Stimulated activated naive CD4-positive, alpha-beta T cell treated with Interleukin-2 at 50 U/mL for 16 hours (primary cell): ENCODE data around the gene CARD11.
"Not testable (repeated sequence)": the region's sequence is repeated elsewhere in the genome, so short reads cannot be mapped to it uniquely, and the experiment has no call there.

Experiments
- DNase-seq: peaks from one replicate; lab custom pipeline; 2025; lab: John Stamatoyannopoulos, UW

Gene CARD11

GRCh38 chr7:2924866-2925840 lies 118.5 kb downstream of the CARD11 start:
- no peak for DNase-seq

GRCh38 chr7:2923886-2924574 lies 119.6 kb downstream of the CARD11 start:
- DNase-seq = no peak

- no peak for DNase-seq
These were observed 120.3 kb downstream of the CARD11 start for GRCh38 chr7:2923291-2923781.

GRCh38 chr7:2922866-2923265 lies 120.8 kb downstream of the CARD11 start:
- DNase-seq = no peak

DNA sequence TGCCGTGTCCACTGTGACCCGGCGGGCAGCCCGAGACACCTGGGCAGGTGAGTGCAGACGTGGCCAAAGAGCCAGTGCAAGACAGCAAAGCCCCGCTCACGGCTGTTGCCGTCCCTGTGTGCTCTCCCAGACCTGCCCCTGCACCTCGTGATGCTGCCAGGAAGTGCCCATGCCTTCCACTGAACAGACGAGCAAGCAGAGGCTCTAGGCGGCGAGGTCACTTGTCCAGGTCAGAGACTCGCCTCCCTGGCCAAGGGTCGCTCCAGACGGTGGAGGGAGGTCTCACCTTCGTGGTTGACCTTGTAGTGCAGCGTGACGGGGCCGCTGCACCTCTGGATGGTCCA lies 121.3 kb downstream of the CARD11 start:
- DNase-seq = no peak

GRCh38 chr7:2921653-2922347 lies 121.9 kb downstream of the CARD11 start:
- DNase-seq = no peak

- DNase-seq = no peak
These were observed 122.6 kb downstream of the CARD11 start for GRCh38 chr7:2920956-2921652.

DNA sequence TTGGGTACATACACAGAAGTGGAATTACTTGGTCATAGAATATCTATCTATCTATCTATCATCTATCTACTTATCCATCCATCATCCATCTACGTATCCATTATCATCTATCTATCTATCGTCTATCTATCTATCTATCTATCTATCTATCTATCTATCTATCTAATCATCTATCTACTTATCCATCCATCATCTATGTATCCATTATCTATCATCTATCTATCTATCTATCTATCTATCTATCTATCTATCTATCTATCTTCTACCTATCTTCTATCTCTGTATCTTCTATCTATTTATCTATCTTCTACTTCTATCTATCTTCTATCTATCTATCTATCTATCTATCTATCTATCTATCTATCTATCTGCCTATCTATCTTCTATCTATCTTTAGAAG lies 123.2 kb downstream of the CARD11 start:
- DNase-seq = not testable (repeated sequence)

GRCh38 chr7:2920041-2920440 lies 123.6 kb downstream of the CARD11 start:
- no peak for DNase-seq

GRCh38 chr7:2919256-2919655 lies 124.4 kb downstream of the CARD11 start:
- no peak for DNase-seq

GRCh38 chr7:2918406-2918805 lies 125.3 kb downstream of the CARD11 start:
- no peak for DNase-seq

DNA sequence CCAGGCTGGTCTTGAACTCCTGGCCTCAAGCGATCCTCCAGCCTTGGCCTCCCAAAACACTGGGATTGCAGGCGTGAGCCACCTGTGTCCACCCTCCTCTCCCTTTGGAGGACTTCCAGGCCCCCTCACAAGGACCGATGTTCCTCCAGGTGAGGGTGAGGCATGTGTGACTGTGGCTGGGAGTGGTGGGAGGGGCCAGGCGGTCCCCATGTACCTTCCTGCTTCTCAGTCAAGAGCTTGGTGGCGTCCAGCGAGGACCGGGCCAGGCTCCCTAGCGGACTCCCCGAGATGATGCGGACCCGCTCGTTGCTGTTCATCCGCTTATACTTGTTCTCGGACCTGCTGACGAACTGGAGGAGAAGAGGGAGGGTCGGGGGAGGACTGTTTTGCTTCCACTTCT lies 128.6 kb downstream of the CARD11 start:
- DNase-seq = no peak

DNA sequence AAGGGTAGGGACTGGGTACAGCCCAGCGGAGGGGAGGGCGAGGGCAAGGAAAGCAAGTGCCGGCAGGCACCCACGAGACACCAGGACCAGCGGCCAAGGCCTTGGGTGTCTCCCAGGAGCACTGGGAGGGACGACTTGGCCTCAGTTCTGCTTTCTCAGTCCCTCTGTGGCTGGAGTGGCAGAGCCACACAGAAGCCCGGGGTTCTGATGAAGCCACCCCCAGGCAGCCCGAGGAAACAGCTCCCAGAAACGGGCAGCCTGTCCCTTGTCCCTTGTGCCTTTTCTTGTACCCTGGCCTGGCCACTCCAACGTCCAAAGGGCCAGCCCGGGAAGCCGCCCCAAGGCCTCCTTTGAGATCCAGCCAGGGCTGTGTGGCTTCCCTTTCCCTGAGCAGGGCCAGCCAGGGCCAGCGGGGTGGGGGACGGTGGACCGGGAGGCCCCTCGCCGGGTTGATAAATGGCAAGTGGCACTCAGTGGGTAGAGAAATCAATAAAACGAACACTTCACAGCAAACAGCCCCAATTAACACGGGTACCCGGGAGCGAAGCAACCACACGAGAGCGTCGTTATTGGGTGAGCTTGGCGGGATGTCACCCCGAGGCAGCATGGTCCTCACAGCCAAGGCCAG lies 129.8 kb downstream of the CARD11 start:
- no peak for DNase-seq

- no peak for DNase-seq
These were observed 130.8 kb downstream of the CARD11 start for GRCh38 chr7:2912684-2913439.

DNA sequence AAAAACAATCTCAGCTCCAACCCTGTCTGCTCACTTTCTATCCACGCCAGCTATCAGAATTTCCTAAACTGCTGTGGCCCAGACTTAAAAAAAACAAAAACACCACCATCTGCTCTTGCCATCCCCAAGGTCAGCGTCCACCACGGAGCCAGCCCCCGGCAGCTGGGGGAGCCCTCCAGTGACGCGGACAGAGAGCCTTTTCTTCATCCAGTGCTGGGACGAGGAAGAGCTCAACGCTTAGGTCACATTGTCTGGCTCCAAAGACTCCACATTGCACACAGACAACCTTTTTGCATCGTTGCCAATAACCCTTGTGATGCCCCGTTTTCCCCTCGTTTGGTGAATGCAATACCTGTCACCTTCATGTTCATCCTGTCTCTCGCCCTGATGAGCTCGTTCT lies 132.2 kb downstream of the CARD11 start:
- no peak for DNase-seq

DNA sequence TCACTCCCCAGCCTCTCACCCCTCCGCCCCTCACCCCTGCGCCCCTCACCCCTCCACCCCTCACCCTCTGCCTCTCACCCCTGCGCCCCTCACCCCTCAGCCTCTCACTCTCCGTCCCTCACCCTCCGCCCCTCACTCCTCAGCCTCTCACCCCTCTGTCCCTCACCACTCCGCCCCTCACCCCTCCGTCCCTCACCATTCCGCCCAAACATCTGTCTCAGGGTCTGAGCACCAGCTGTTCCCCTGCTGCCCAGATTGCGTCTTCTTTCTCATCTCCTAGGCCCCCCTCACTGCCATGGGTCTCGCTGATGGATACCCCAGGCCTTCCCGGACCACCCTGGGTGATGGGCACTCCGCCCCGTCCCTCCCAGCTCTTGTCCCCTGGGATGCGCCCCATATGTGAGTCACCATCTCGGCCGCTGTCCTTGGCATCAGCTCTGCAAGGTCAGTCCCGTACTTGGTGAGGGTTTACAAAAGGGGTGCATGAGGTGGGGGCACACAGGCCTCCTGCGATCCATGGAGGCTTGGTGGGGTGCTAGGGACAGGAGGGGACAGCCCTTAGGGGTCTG lies 134.1 kb downstream of the CARD11 start:
- DNase-seq = no peak

DNA sequence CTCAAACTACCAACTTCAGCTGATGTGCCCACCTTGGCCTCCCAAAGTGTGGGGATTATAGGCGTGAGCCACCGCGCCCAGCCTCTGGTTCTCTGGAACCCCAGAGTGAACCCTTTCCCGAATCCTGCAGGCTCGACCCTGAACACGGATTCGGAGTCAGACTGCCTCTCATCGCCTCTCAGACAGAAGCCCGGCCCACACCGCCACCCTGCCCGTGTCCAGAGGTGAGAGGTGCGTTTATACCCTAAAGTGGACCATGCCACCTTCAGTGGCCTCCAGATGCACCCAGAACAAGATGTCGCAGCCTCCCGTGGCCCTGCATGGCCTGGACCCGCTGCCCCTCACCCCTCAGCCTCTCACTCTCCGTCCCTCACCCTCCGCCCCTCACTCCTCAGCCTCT lies 134.6 kb downstream of the CARD11 start:
- DNase-seq = no peak

DNA sequence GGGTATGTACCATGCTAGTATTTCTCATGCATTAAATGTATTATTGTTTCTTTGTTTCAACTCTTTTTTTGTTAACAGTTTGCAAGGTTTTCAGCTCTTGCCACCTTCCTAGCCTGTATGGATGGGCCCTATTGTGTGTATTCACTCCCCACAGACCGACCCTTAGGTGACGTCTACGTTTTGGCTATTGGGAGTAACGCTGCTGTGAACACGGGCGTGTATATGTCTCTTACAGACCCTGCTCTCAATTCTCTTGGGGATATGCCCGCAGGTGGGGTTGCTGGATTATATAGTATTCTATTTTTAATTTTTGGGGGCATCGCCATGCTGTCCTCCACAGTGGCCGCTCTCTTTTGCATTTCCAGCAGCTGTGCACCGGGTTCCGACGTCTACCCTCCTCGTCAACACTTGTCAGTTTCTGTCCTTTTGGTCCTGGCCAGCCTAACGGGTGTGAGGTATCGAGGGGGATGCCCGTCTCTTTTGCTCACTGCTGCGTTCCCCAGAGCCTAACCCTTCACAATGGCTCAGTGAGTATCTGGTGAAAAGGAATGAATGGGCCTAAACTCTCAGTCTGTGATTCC lies 135.5 kb downstream of the CARD11 start:
- no peak for DNase-seq

- DNase-seq = no peak
These were observed 137.3 kb downstream of the CARD11 start for GRCh38 chr7:2906197-2906931.
